ENCODE results near the gene RHNO1.

GRCh38 chr12:2854669-2855453, 22.2 kb upstream of the RHNO1 start:
- no peak for TF ChIP-seq POLR2A (IDR thresholded peaks at IDR 0.05; ENCODE audit: extremely low read depth, insufficient read length)
- TF ChIP-seq CTCF (IDR thresholded peaks at IDR 0.05; ENCODE audit: low read depth, low read length), result no peak
- TF ChIP-seq MAX (IDR thresholded peaks at IDR 0.05; ENCODE audit: low read depth, low read length), result no peak
